HG02610 (cell line): ENCODE data around the gene PPP6R2.
"Not testable (repeated sequence)": the region's sequence is repeated elsewhere in the genome, so short reads cannot be mapped to it uniquely, and the experiment has no call there.

Experiments used
- ATAC-seq: cut with Tn5 transposase; IDR thresholded peaks from one replicate; pipeline ENCODE4 v1.9.1; 2021; ENCODE audit warnings: mild to moderate bottlenecking, moderate library complexity; ENCODE audit not compliant: unreplicated experiment

PPP6R2 gene

GRCh38 chr22:50397371-50398060 lies 54.4 kb downstream of the PPP6R2 start:
- not testable (repeated sequence) for ATAC-seq

- no peak for ATAC-seq
These were observed 55.9 kb downstream of the PPP6R2 start for GRCh38 chr22:50398831-50399648.

GRCh38 chr22:50399751-50400331 lies 56.7 kb downstream of the PPP6R2 start:
- no peak for ATAC-seq

- ATAC-seq: no peak
These were observed 57.3 kb downstream of the PPP6R2 start for GRCh38 chr22:50400406-50400805.

GRCh38 chr22:50400931-50401330 lies 57.8 kb downstream of the PPP6R2 start:
- ATAC-seq: no peak

GRCh38 chr22:50401907-50402306 lies 58.8 kb downstream of the PPP6R2 start:
- ATAC-seq: no peak

- ATAC-seq: no peak
These were observed 60.6 kb downstream of the PPP6R2 start for GRCh38 chr22:50403701-50404101.

GRCh38 chr22:50406416-50407170 lies 63.5 kb downstream of the PPP6R2 start:
- ATAC-seq: no peak

GRCh38 chr22:50408311-50408710 lies 65.2 kb downstream of the PPP6R2 start:
- no peak for ATAC-seq

GRCh38 chr22:50408954-50409353 lies 65.8 kb downstream of the PPP6R2 start:
- ATAC-seq: not testable (repeated sequence)

- ATAC-seq: no peak
These were observed 71.5 kb downstream of the PPP6R2 start for GRCh38 chr22:50414476-50415248.

- ATAC-seq: no peak
These were observed 72.3 kb downstream of the PPP6R2 start for GRCh38 chr22:50415426-50415825.

GRCh38 chr22:50416996-50417395 lies 73.9 kb downstream of the PPP6R2 start:
- ATAC-seq: no peak

GRCh38 chr22:50417411-50418210 lies 74.5 kb downstream of the PPP6R2 start:
- ATAC-seq: no peak

GRCh38 chr22:50418624-50419023 lies 75.5 kb downstream of the PPP6R2 start:
- no peak for ATAC-seq

- ATAC-seq: no peak
These were observed 76.0 kb downstream of the PPP6R2 start for GRCh38 chr22:50419116-50419515.

GRCh38 chr22:50420015-50420414 lies 76.9 kb downstream of the PPP6R2 start:
- no peak for ATAC-seq

- ATAC-seq: no peak
These were observed 77.5 kb downstream of the PPP6R2 start for GRCh38 chr22:50420581-50420980.

GRCh38 chr22:50422046-50422445 lies 78.9 kb downstream of the PPP6R2 start:
- ATAC-seq: no peak
